Inferior parietal cortex (tissue), 1 donor: ENCODE results near the gene GPATCH2L.
A peak's percentile ranks its signal among the peaks of the same experiment; 100 is the strongest.

Source experiments
- DNase-seq: peaks from one replicate; pipeline ENCODE4 v3.0.0-alpha.2; 2016; ENCODE audit errors: extremely low spot score

The GPATCH2L gene

DNA sequence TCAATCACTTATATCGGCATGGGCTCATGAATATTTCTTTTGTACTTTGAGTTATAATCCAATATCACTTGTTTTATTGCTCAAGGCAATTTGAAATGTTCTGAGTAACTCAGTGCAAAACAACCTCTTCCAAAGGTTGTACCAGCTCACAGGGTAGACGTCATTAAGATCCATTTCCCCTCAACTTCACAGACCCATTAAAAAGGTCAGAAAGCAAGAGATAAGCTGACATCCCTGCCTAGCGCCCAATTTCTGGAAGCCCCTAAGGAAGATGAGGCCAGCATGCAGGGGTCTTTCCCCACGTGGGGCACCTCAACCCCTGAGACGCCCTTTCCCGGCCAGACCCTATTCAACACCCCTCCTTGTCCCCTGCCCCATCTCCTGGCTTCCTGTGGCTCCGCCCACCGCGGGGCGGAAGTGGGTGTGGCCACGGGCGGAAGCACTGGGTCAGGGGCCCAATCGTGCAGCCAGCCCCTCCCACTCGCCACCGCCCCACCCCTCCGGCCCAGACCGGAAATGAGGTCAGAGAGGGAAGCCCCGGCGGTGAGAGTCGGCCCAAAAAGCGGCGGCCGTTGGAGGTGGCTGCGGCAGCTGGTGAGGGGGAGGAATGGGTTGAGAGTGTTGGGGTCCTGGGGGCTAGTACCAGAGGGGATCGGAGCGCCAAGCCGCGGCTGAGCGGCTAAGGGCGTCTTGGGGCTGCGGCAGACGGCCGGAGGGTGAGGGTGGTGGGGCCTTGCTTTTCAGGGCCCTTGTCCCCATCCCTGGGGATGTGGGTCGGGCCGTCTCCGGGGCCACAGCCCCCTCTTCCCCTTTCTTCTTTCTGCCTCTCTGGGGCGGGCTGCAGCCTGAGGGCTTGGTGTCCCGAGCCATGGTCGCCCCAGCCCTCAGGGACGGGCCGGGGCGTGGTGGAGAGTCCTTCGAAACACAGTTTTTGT is at the start of gene GPATCH2L:
TSS of gene GPATCH2L (plus strand) at position 525 of the 935 bp plus-strand sequence. CDS start 2,442 bp downstream, outside the sequence.
- peak; percentile 89 for DNase-seq

DNA sequence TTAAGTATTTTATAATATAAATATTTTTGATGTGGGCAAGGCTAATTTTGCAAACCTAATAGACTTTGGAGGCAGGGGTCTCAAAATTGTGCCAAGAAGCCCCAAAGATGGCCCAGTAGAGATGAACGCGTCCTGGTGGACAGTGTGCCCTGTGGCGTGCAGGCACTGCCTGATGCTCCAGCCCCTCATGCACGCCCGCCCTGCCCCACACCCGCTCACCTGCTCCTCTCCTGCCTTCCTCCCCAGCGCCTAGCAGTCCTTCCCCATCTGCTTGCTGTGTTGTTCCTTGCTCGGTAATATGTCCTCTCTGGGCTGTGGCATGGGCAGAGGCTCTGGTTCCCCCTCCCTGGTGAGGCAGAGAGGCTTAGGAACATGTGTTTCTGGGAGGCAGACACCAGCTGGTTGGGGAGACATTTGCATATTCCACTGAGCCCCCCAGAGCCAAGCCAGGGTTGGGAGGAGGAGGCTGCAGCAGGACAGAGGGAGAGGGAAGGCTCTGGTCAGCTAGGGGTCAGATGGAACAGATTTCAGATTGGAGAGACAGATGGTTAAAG is 46.8 kb upstream of the GPATCH2L start:
- DNase-seq: no peak

DNA sequence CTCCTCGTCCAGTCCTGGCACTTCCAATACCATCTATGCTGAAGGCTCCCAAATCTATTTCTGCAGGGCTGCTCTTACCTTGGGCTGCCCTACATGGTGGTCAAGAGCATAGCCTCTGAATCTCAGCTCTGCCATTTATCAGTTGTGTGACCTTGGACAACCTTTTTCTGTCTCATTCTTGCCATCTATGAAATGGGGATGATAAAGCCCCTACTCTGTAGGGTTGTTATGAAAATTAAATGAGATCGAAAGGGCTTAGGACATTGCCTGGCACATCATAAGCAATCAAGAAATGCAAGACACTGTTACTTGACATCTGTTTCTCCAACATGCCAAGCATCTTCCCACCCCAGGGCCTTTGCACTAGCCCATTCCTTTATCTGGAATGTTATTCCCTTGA is 45.5 kb upstream of the GPATCH2L start:
- no peak for DNase-seq

DNA sequence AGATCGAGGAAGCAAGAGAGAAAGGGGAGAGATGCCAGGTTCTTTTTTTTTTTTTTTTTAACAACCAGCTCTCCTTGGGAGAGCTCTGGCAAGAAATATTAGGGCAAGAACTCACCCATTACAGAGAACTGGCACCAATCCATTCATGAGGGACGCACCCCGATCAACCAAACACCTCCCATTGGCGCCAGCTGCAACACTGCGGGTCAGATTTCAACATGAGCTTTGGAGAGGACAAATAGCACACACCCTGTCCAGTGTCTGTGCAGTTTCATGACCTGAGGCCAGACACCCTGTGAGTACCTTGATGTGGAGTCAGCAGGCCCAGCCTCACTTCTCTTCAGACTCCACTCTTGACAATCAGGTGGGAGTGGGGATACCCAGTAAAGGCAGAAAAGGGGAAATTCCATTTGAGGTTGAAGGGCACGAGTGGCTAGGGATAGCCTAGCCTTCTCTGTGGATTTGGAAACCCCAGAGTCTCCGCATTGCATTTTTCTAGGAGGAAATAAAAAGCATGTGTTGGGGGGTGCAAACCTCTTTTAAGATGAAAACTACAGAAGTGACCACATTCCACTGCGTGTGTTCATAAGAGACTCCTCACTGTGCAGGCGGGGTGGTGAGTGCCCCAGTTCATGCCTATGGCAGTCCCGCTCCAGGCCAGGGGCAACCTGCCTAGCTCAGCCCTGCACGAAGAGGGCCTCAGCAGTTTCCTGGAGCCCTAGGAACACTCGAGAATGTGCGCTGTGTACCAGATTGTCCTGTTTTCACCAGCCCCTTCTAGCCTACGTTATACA is 42.4 kb upstream of the GPATCH2L start:
- DNase-seq: no peak

DNA sequence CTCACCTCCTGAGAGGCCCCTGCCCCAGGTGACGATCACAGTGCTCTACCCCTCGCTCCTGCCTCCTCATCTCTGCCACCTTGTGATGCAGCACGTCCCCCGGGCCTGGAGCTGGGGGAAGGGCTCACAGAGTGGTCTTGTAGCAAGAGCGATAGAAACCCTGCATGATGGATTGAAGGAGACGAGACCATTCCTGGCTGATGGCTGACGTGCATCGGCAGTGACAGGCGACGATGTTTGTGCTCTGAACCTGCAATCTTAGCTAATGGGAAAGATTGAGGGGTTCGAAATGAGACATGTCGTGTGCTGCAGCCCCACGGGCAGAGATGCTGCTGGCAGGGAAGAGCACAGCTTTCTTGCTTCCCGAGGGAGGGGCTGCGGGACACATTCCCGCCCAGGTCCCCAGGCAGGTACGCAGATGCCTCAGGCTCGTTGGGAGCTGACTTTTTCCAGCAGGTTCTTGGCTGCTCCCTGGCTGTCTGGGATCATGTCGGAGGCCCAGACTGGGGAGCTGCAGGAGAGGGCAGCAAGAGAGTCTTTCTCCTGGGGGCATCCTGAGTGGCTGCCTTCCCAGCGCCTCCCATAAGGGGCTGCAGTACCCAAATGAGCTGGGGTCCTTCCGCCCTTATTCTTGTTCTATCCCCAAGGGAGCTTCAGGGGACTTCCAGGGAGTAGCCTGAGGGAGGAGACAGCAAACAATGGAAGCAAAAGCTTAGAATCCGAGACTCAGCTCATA is 38.7 kb upstream of the GPATCH2L start:
- no peak for DNase-seq

DNA sequence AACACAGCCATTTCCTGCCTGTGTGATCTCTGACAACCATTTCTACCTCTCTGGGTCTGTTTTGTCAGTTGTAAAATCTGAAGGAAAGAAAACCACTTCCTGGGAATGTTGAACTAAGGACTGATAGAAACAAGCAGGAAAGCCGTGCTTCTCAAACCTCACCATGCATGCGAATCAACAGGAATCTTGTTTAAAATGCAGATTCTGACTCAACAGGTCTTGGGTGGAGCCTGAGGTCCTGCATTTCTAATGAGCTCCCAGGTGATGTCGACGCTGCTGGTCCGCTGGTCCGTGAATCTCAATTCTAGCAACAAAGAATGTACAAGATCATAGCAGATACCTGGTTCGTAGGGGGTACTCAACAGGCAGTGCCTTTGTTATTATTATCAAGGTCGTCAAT is 38.0 kb upstream of the GPATCH2L start:
- no peak for DNase-seq

DNA sequence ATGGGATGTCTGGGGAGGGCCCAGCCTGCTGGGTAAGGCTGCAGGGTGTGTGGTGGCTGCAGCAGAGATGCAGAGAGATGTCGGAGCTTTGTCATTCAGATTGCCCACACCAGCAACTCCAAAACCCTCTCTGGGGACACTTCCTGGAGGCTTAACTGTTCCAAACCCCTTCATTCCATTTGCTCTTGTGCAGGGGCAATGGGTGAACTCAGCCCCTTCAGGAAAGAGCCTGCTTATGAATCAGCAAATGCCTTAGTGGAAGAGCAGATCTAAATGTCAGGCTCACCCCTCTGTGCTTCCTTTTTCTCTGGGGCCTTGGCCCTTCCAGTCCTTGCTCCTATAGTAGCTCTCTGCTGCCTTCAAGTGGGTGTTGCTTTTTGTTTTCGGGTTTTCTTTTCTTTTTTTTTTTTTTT is 36.7 kb upstream of the GPATCH2L start:
- no peak for DNase-seq

DNA sequence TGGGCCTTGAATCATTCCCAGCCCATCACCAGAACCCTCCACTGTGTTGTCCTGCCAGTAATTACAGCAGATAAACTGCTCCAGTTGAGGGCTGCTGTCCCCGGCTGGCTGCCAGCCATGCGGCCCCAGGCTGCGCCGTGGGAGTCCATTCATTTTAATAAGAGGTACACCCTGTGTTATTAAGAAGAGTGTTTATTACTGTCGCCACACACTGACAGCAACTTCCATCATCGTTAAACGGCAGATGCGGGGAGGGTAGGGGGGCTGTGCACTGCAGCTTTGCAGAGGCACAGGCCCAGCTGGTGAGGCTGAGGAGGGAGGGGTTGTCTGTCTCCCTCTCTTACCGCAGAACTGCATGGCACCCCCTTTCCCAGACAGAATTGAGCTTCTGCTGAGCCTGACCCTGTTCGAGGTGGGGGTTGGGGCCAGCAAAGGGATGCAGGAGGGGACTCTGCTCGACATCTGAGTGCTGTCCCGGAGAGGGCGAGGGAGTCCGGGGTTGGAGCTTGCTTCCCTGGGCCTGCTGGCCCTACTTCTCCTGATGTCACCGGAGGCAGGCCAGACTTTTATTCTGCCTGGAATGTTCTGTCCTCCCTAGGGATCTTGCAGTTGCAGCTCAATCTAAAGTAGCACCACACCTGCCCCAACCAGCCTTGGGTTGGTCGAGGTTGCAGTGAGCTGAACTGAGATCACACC is 33.8 kb upstream of the GPATCH2L start:
- DNase-seq: no peak

DNA sequence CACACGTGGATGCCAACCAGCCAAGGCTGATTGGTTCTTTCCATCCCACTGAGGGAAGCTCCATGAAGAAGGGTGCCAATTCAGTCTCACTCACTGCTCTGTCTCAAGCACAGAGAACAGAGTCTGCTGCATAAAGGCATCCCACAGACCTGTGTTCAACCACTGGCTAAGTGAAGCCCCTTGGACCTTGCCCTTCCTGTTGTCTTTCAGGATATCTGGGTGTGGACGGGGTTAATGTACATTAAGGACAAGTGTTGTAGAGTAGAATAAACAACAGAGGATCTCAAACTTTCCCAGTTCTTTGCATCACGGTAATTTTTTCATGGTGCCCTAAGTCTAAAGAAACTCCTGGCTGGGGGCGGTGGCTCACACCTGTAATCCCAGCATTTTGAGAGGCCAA is 33.1 kb upstream of the GPATCH2L start:
- no peak for DNase-seq

DNA sequence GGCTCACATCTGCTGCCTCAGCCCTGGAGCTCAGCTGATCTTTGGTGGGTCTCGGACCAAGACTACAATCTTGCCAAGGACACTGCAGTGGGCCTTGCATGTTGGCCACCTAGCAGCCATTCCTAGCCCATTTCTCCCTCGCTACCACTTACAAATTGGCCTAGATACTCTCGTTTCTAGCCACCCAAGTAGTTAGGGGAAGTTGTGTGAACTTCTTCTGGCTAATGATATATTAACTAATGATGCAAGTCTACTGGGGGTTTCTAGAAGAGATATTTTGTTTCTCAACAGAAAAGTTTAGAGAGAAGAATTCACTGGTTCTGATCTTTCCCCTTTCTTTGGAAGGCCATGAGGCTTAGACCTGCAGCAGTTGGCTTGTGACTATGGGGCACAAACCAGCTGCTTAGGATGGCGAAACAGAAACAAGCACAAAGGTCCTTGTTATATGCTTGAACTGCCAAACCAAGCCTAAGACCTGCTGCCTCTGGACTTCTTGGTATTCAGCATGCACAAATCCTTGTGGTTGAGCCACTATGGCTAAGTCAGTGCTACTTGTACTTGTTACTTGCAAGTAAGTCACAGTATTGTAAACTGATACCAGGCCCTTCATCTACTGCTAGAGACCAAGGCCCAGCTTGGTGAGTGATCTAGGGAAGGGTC is 30.5 kb upstream of the GPATCH2L start:
- DNase-seq: no peak

DNA sequence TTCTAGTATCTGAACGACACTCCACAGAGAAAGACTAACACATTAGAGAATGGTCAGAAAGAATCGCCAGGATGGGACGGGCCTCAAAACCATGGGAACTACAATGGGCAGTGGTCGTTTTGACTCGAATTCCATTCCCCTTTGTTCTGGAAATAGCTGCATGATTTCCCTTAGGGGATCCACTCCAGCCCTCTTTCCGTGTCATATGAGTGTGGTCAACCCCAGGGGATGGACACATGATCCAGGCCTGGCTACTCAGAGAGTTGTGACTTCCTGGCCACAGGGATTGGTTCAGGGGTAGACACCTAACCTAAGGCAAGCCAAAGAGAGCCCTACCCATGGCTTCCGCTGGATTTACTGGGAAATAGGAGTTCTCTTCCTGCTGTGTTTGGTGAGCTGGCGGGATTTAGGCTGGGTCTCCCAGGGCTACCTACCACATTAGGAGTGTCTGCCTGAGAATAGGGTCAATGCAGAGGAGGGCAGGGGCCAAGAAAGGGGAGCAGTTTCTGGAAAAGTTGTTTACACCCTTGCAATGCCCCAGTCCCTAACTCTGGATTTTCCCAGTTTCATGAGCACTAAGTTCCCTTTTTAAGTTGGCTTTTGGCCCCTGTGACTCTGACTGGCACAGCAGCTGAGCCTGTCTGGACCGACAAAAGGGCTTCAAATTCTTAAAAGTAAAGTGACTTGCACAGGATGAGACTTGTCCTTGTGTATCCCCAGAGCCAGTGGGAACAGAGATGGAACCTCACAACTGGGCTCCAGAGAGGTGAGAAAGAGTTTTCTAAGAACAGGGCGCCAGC is 28.1 kb upstream of the GPATCH2L start:
- no peak for DNase-seq

DNA sequence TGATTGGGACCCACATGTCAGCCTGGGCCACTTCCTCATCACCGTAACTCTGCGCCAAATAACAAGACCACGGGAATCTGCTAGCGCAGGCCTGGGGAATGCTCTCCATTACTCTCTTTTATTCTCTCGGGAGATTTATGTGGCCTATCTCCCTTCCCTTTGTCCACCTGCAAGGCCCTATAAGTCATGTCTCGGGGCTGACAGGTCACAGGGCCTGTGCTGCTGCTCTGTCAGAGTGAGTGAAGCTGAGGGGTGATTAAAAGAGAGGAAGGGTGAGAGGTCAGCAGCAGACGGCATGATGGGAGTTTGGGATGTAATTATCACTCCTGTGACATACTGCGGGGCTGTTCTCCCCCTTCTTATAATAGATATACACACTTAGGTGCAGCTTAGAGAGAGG is 26.2 kb upstream of the GPATCH2L start:
- no peak for DNase-seq

DNA sequence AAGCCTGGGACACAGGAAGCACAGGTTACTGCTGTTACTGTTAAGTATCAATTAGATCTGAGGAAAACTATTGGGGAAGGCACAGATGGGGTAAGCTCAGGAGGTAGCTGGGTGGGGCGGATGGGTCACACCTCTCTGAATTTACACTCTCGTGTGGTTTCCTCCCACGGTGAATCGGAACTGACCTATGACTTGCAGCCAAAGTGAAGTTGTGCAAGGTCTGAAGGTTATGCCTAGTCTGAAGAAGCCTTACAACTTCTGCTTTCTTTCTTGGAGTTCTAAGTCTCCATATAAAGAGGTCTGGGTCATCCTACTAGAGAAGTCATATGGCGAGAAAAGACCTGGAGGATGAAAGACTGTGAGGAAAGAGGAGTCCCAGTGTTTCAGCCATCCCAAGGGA is 25.6 kb upstream of the GPATCH2L start:
- no peak for DNase-seq

DNA sequence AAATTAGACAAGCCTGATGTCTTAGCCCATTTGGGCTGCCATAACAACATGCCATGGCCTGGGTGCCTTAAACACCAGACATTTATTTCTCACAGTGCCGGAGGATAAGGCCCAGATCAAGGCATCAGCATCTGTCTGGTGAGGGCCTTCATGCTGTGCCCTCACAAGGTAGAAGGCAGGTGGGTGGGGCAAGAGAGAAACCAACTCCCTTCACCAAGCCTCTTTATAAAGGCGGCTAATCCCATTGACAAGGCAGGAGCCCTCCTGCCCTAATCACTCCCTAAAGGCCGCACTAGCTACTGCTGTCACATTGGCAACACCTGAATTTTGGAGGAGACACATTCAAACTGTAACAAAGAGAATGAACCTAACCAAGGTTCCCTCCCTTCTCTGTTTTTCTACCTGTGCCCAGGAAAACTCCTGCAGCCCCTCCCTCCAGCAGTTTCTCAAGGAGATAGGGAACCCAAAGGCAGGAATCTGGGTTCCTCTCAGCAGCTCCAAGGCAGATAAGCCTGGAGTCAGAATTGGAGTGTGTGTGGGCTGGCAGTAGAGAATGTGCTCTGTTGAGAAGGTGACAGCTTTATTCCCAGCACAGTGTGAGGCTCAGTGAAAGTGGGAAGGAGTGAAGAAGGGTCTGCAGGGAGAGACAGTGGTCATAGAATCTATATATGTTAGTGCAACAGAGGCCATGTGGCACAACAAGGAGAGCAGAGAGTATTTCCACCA is 21.7 kb upstream of the GPATCH2L start:
- DNase-seq: no peak

DNA sequence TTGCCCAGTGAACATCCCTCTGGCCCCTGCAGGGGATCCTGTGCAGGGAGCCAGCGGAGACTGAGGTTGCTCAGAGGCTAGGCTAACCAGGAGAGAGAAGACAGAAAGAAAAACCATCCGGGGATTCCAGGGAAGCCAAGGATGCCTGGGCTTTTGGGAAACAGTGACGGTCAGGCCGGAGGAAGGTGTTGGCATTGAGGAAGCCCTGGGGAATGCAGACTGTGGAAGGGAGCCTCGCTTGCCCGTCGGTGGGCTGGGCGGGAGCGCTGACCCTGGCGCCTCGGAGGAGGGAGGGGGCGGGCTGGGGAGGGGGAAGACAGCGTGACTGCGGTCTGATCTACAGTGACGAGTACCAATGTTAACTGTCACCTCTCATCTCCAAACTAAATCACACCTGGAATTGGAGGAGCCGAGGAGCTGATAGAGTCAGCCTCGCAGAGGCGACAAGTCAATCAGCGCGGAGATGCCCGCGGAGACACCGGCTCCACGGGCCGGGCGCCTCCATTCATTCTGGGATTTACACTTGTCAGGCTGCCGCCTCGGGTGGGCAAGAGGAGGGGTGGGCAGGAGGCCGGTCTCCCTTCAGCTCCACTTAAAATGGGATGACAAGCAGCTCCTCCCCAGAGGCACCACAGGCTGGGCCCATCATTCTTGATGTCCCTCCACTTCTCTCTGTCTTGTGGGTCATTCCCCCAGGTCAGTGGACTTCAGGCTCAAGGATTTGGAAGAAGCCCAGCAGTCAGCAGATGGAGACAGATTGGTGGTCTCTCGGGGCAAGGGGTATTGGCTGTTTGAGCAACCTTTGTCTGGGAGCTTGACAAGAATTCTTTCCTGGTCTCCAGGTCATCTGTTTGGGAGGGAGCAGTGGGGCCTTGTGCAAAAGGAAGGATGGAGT is 20.4 kb upstream of the GPATCH2L start:
- no peak for DNase-seq

DNA sequence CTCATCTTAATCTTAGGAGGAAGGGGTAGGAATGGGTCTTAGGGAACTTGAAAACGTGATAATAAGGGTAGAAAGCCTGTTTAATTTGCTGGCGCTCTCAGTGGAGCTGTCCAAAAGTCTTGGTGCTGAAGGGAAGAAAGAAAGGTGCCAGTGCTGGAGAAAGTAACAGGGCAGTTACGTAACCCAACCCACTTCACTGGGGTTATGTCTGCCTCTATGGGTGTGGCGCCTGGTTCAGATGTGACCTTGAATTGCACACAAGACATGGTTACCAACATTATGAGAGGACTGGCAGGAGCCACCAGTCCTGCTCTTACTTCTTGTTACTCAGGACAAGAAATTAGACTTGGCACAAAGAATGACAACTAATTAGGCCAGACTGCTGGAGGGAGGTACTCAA is 18.6 kb upstream of the GPATCH2L start:
- no peak for DNase-seq

DNA sequence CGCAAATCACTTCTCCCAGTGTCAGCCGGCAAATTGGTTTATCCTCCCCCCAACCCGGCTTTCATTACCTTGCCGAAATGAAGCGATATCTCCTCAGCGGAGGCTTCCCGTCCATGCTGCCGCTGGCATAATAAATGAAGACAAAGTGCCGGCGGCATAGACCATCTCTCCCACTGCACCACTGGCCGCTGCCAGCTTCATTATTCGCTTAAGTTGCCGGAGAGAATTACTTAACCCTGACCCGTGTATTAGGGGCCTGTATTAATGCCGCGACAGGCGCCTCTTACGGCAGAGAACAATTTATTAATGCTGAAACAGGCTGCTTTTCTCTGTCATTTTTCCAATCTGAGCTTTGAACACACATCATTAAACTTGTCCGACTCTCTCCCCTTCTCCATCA is 17.5 kb upstream of the GPATCH2L start:
- DNase-seq: no peak

DNA sequence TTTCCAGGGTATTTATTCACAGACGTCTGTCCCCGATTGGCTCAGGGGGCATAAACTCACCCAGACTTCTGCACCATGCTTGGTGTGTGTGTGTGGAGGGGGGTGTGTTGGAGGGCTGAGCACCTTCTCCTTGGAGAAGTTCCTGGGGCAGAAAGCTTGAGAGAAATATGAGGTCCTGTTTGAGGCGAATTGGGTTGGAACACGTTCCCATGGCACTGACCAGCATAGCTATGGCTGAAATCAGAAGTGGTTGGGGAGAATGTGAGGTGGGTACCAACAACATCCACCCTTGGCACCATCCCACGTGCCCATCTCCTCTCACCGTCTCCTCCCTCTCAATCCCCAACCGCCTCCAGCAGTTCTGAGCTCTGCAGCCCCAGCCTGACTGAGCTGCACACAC is 16.0 kb upstream of the GPATCH2L start:
- no peak for DNase-seq
